ENCODE results near the gene STMP1.

Gene STMP1

DNA sequence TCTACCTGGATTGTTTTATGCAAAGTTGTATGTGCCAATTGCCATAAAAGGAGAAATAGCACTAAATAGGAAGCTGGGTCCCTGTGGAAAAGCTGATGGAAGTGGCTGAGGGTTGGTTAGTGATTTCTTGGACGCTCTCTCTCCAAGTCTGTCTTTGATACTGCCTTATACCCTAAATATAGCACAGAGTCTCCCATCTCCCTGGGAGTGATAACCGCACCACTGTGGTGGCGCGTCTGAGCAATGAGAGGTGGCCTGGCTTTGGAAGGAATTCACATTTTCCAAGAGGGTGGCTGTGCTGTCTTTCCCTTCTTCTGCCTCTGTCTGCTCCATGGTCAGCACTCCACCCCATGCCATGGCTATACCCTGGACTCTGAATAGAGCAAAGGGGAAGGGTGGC, 31.2 kb downstream of the STMP1 start:
- Mint-ChIP-seq H3K4me3 (no peak overlapping the region), H3K27ac (peak overlapping the region in 1 of 3 experiments; percentile 11), H3K9me3 (no peaks in the 10 kb centered on the region), H3K27me3 (ENCODE audit: low read depth) (no peaks in the 10 kb centered on the region), H3K4me1 (peaks cover 11% of the 10 kb centered on the region), H3K36me3 (ENCODE audit: low read depth) (peaks cover 22% of the 10 kb centered on the region)
- TF ChIP-seq, protein P1, sequence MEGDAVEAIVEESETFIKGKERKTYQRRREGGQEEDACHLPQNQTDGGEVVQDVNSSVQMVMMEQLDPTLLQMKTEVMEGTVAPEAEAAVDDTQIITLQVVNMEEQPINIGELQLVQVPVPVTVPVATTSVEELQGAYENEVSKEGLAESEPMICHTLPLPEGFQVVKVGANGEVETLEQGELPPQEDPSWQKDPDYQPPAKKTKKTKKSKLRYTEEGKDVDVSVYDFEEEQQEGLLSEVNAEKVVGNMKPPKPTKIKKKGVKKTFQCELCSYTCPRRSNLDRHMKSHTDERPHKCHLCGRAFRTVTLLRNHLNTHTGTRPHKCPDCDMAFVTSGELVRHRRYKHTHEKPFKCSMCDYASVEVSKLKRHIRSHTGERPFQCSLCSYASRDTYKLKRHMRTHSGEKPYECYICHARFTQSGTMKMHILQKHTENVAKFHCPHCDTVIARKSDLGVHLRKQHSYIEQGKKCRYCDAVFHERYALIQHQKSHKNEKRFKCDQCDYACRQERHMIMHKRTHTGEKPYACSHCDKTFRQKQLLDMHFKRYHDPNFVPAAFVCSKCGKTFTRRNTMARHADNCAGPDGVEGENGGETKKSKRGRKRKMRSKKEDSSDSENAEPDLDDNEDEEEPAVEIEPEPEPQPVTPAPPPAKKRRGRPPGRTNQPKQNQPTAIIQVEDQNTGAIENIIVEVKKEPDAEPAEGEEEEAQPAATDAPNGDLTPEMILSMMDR (IDR thresholded peaks at IDR 0.05; ENCODE audit: unreplicated experiment in 3 of 3), result no peak

DNA sequence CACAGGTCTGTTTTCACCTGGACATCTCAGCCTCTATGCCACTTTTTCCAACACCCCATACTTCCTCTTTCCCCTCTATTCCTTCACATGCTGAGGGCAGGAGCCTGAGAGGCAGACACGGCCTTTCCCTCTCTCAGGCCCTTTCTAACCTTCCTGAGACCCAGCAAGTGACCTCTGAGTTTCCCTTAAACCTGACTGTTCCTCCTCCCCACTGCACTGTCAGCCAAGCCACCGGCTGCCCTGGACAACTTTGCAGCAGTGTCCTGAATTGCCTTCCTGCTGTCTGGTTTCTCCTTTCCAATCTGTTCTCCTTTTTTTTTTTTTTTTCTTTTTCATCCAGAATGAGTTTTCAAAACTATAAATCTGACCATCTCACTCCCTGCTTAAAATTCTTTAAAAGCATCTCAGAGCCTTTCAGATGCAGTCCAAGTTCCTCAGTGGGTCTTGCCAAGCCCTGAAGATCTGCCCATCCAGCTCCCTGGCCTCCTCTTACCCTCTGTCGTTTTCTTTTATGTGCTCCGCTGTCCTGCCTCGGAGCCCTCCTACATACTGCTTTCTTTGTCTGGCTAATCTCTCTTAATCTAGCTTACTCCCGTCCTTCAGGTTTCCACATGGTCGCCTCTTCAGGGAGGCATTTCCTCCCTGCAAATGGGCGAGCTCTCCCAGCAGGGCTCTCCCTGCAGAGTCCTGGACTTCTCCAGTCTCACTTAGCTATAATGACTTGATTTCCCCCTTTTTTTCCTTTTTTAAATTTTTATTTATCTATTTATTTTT, 35.1 kb downstream of the STMP1 start:
- Mint-ChIP-seq H3K9me3 (no peaks in the 10 kb centered on the region), H3K36me3 (ENCODE audit: low read depth) (peaks cover 14% of the 10 kb centered on the region), H3K4me1 (peaks cover 11% of the 10 kb centered on the region), H3K4me3 (no peak overlapping the region), H3K27ac (peak overlapping the region in 2 of 3 experiments; percentile 32 to 36), H3K27me3 (ENCODE audit: low read depth) (no peaks in the 10 kb centered on the region)
- TF ChIP-seq, protein P1 (IDR thresholded peaks at IDR 0.05; ENCODE audit: unreplicated experiment in 3 of 3), result no peak

DNA sequence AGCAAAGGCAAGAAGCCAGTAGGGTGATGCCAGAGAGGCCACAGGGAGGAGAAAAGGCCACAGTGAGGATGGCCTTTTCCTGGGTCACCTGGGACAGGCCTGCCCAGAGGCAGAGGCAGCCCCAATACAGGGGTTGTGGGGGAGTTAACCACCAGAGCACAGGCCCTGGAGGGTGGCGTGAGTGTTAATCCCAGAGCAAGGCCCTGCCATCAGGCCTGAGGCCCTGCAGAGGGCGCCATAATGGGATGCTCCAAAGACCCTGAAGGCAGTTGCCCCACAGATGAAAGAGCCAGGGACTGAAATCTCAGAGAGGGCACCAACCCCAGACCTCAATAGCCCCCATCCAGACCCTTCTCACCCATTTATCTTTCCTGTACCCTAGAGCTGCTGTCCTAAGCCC, 41.8 kb downstream of the STMP1 start:
- H3K4me3 Mint-ChIP-seq, result no peak overlapping the region
- peaks cover 6% of the 10 kb centered on the region for H3K4me1 Mint-ChIP-seq
- TF ChIP-seq, protein P1 (IDR thresholded peaks at IDR 0.05; ENCODE audit: unreplicated experiment in 3 of 3), result no peak
- H3K9me3 Mint-ChIP-seq, result no peaks in the 10 kb centered on the region
- no peaks in the 10 kb centered on the region for H3K27me3 Mint-ChIP-seq (ENCODE audit: low read depth)
- no peak overlapping the region for H3K27ac Mint-ChIP-seq
- peaks cover 7% of the 10 kb centered on the region for H3K36me3 Mint-ChIP-seq (ENCODE audit: low read depth)

DNA sequence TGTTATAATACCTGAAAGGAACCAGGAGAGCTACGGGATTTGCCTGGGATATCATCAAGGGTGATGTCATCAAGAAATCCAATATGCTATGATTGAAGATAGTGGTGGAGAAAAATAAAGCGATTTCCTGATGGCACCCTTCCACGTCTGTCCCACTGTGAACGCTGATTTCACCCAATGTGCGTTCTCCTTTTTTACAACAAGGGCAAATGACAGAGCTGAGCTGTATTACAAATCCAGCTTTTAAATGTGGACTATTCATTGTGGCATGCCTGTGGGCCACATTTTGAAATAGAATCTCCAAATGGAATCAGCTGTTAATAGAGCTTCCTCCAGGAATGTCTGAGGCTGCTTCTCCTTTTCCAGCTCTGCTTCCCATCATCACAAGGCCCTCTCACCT, 42.4 kb downstream of the STMP1 start:
- TF ChIP-seq, protein P1 (IDR thresholded peaks at IDR 0.05; ENCODE audit: unreplicated experiment in 3 of 3), result no peak
- Mint-ChIP-seq H3K36me3 (ENCODE audit: low read depth) (peaks cover 7% of the 10 kb centered on the region), H3K27ac (no peak overlapping the region), H3K27me3 (ENCODE audit: low read depth) (no peaks in the 10 kb centered on the region), H3K4me1 (peaks cover 6% of the 10 kb centered on the region), H3K4me3 (no peak overlapping the region), H3K9me3 (no peaks in the 10 kb centered on the region)

DNA sequence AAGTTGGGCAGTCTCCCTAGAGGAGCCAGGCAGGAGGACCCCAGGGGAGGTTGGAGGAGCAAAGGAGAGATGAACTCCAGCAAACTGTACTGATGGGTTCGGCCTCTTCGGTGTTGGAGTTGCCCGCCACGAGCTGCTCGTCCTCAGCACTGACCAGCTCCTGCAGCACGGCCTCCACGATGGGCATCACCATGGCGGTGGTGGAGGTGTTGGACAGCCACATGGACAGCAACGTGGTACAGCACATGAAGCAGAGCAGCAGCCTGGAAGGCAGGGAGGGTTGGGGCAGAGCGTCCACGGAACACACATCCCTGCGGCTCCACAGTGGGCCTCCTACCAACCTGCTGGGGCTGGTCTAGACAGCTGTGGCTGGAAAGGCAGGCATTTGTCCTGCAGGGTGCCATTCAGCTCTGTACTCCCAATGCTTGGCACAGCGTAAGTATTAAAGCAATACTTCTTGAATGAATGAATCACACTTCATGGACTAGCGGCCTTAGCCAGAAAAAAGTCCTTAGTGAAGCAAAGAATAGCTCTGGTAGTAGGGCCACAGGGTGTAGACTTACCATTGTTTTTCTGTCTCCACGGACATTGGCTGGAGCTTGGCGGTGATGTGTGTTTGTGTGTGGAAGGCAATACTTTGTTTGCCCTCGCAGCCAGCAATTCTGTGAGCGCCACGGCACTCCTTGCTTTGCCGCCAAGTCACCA, 43.9 kb downstream of the STMP1 start:
- Mint-ChIP-seq H3K36me3 (ENCODE audit: low read depth) (no peaks in the 10 kb centered on the region), H3K4me3 (no peak overlapping the region), H3K9me3 (no peaks in the 10 kb centered on the region), H3K4me1 (peaks cover 6% of the 10 kb centered on the region), H3K27me3 (ENCODE audit: low read depth) (no peaks in the 10 kb centered on the region), H3K27ac (no peak overlapping the region)
- TF ChIP-seq, protein P1 (IDR thresholded peaks at IDR 0.05; ENCODE audit: unreplicated experiment in 3 of 3), result no peak
